Measurements from ENCODE around the gene AP5Z1.

DNA sequence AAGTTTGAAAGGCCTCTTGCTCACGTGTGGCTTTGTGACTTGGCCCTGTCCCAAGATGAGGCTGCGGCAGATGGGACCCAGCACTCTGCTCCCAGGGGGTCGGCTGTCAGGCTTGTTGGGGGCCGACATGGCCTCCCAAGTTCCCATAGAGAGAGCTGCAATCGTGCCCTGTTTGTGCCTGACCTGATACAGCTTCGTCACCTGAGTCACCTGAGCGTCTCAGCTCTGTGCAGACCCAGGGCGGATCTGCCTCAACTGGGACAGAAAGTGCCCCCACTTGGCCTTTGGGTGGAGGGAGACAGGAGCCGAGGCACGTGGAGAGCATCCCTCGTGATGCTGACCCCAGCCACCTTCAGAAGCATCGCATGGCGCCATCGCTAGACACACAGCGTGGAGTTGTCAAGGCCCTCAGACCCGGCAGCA is 64.7 kb downstream of the AP5Z1 start:
- TF ChIP-seq TAF1 (IDR thresholded peaks at IDR 0.05; ENCODE audit: borderline replicate concordance, low read depth, low read length) (no peak), EP300 (IDR thresholded peaks at IDR 0.05; ENCODE audit: borderline replicate concordance in 1 of 2, low read depth in 1 of 2, low read length in 1 of 2) (no peak)
- TF ChIP-seq, protein P1, sequence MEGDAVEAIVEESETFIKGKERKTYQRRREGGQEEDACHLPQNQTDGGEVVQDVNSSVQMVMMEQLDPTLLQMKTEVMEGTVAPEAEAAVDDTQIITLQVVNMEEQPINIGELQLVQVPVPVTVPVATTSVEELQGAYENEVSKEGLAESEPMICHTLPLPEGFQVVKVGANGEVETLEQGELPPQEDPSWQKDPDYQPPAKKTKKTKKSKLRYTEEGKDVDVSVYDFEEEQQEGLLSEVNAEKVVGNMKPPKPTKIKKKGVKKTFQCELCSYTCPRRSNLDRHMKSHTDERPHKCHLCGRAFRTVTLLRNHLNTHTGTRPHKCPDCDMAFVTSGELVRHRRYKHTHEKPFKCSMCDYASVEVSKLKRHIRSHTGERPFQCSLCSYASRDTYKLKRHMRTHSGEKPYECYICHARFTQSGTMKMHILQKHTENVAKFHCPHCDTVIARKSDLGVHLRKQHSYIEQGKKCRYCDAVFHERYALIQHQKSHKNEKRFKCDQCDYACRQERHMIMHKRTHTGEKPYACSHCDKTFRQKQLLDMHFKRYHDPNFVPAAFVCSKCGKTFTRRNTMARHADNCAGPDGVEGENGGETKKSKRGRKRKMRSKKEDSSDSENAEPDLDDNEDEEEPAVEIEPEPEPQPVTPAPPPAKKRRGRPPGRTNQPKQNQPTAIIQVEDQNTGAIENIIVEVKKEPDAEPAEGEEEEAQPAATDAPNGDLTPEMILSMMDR (IDR thresholded peaks at IDR 0.05): no peak
- TF ChIP-seq, protein P2, sequence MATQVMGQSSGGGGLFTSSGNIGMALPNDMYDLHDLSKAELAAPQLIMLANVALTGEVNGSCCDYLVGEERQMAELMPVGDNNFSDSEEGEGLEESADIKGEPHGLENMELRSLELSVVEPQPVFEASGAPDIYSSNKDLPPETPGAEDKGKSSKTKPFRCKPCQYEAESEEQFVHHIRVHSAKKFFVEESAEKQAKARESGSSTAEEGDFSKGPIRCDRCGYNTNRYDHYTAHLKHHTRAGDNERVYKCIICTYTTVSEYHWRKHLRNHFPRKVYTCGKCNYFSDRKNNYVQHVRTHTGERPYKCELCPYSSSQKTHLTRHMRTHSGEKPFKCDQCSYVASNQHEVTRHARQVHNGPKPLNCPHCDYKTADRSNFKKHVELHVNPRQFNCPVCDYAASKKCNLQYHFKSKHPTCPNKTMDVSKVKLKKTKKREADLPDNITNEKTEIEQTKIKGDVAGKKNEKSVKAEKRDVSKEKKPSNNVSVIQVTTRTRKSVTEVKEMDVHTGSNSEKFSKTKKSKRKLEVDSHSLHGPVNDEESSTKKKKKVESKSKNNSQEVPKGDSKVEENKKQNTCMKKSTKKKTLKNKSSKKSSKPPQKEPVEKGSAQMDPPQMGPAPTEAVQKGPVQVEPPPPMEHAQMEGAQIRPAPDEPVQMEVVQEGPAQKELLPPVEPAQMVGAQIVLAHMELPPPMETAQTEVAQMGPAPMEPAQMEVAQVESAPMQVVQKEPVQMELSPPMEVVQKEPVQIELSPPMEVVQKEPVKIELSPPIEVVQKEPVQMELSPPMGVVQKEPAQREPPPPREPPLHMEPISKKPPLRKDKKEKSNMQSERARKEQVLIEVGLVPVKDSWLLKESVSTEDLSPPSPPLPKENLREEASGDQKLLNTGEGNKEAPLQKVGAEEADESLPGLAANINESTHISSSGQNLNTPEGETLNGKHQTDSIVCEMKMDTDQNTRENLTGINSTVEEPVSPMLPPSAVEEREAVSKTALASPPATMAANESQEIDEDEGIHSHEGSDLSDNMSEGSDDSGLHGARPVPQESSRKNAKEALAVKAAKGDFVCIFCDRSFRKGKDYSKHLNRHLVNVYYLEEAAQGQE (IDR thresholded peaks at IDR 0.05; ENCODE audit: low read depth, low read length): no peak

Measured in SK-N-SH (cell line).